ENCODE measurements around the gene C7orf25.

Gene C7orf25

DNA sequence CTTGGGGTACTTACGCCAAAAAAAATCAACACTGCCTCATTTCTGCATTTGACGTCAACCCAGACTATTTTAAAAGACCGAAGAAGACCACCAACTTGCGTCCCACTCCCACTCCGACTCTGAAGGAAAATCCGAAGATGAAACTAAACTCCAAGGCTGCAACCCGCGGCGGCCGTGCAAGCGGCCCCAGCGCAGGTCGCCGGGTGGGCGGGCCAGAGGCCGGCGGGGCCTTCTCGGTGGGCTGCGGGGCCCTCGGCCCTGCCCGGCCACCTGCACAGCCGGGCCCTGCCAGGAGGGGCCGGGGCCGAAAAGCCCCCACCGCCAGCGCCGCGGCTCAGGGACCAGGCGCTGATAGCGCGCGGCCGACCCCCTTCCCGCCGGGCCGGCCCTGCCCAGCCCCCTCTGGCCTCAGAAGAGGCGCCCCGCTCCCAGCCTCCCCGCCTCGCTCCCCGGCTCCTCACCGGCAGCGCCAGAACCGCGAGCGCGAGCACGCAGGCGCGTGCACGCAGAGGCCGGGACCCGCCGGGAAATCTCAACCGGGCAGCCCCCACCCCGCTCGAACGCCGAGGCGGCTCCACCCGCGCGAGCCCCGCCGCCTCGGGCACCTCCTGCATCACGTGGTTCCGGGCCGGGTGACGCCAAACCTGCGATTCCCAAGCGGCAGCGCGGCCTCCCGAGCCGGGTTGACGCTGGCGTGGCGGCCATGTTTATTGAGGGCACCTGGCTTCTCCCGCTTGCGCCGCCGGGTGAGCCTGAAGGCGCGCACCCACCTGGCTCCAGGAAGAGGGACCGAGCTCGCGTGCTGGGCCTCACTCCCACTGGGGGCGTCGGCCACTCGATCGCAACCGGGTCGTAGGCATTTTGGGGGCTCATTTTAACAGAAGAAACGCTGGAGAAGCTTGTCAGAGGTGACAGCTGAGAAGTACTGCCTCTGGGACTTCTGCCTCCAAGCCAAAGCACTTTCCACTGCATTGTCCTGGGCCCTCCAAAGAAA is at the start of gene C7orf25:
Gene C7orf25 (minus strand): TSS at position 617 of the 994 bp plus-strand sequence. CDS start 1,170 bp downstream, outside the sequence.
- peak; percentile 77 for DNase-seq (ENCODE audit: low read depth, low spot score)

DNA sequence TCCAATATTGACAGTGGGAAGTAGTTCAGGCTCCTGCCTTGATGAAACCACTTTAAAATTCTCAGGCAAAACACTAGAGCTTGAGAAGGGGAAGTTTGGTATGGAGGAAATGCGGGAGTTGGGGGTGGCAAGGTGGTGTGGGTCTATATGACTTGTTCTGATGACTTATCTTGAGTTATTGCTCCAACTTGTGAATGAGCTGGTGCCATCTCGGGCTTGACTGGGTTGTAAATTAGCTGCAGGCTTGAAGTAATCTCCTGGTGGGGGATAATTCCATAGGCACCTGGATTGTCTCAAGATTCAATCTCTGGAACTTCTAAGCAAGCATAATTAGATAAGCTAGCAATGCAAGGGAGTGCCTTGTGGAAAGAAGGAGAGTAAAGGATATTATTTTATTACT is 49.3 kb upstream of the C7orf25 start:
- DNase-seq (ENCODE audit: low read depth, low spot score) = no peak

DNA sequence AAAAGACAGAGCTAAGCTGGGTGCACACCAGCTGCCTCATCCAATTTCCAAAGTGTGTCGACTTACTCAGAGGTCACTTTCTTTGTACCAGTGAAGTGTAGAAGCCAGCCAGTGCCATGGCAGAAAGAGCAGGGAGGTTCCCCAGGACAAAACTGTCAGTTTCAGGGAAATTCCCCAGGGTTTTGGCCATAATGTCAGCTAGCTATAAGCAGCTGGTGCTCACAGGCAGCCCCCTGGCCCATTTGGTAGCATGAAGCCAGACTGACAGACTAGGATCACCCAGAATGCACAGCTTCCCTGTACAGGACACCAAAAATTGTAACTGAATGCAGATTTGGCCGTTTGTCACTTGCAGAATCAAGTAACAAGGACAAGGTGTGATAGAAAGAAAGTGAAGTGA is 48.9 kb upstream of the C7orf25 start:
- DNase-seq (ENCODE audit: low read depth, low spot score) = no peak

DNA sequence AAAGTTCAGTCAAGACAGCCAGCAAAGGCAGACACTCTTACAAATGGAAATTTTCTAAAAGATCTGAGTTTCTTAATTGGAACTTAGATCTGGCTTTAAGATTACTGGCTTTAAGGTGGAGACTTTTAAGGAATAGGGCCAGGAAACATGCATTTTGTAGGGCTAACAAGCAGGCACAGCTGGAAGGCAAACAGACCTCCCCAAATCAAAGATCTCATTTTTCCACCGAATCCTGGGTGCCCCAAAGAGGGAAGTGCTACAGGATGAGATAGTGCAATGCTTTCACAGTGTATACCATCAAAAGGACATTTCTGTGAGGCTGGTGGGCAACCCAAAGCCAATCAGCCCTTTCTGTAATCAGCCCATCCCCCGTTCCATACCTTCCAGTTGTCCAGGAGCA is 47.7 kb upstream of the C7orf25 start:
- no peak for DNase-seq (ENCODE audit: low read depth, low spot score)

DNA sequence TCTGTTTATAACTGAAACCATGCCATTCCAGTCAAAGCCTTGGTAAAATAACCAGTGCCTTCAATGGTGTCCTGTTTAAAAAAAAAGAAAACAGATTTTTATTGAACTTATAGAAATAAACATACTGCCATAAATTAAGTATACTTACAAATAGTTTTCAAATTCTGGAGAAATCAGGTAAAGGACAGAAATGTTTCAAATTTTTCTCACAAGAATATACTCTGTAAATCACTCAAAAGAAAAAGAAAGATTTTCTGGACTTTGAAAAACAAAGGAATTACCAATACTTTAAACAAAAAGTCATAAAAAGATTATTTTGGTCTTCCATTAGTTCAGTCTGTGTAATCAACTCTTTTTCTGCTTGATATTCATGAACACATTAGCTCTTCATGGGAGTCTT is 44.2 kb upstream of the C7orf25 start:
- DNase-seq (ENCODE audit: low read depth, low spot score) = no peak

DNA sequence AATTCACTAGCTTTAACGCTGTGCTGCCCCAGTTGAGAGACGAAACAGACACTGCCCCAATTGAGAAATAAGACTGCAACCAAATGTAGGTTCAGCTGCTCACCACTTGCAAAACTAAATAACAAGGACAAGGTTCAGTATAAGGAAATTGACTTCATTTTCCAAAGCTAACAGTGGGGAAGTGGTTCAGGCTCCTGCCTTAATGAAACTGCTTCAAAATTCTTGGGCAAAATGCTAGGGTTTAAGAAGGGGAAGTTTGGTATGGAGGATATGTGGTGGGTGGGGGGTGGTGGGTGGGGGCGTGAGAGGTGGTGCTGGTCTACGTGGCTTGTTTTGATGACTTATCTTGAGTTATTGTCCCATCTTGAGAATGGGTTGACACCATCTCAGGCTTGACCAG is 42.1 kb upstream of the C7orf25 start:
- no peak for DNase-seq (ENCODE audit: low read depth, low spot score)

DNA sequence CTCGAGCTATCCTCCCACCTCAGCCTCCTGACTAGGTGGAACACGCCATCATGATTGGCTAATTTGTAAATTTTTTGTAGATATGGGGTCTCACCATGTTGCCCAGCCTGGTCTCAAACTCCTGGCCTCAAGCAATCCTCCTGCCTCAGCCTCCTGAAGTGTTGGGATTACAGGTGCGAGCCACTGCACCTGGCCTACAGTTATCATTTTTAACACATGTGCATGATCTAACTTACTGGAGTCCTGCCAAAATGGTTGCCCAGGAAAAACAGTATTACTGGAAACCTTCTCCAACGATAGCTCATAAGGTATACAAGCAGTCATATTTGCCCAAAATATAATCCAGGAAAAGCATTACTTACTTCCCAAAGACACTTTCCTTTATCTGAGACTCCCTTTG is 40.5 kb upstream of the C7orf25 start:
- no peak for DNase-seq (ENCODE audit: low read depth, low spot score)

DNA sequence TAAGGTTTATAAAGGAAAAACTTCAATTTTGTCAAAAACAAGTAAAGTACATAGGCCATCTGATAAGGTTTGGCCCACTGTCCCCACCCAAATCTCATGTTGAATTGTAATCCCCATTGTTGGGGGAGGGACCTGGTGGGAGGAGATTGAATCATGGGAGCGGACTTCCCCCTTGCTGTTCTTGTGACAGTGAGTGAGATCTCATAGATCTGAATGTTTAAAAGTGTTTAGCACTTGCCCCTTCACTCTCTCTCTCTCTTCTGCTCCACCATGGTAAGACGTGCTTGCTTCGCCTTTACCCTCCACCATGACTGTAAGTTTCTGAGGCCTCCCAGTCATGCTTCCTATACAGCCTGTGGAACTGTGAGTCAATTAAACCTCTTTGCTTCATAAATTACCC is 38.5 kb upstream of the C7orf25 start:
- DNase-seq (ENCODE audit: low read depth, low spot score) = no peak

DNA sequence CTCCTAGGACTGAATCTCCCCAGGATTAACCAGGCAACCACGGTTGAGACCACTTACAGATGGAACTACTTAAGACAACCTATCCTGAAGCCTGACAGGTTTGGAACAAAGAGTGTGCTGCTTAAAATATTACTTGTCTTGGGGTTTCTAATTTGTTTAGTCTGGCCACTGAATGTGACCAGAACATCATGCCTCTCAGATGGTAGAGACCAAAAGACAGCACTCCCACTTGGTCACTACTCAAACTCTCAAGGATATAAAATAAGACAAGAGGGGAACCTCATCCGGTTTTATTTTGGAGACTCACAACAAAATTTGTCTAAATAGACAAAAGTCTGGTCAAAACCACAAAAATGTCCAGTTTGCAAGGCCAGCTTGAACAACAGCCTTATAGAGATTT is 35.7 kb upstream of the C7orf25 start:
- DNase-seq (ENCODE audit: low read depth, low spot score) = no peak

DNA sequence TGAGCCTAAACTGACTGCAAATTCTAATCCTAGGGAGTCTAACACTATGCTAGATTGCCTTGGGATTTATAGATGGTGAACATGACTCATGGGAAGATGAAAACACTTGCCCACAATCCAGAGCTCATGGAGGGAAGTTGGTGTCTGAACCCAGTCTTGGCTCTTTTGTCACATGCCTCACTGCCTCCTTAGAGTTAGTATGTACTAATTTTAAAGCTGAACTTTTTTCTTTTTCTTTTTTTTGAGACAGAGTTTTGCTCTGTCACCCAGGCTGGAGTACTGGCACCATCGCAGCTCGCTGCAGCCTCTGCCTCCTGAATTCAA is 34.7 kb upstream of the C7orf25 start:
- no peak for DNase-seq (ENCODE audit: low read depth, low spot score)

DNA sequence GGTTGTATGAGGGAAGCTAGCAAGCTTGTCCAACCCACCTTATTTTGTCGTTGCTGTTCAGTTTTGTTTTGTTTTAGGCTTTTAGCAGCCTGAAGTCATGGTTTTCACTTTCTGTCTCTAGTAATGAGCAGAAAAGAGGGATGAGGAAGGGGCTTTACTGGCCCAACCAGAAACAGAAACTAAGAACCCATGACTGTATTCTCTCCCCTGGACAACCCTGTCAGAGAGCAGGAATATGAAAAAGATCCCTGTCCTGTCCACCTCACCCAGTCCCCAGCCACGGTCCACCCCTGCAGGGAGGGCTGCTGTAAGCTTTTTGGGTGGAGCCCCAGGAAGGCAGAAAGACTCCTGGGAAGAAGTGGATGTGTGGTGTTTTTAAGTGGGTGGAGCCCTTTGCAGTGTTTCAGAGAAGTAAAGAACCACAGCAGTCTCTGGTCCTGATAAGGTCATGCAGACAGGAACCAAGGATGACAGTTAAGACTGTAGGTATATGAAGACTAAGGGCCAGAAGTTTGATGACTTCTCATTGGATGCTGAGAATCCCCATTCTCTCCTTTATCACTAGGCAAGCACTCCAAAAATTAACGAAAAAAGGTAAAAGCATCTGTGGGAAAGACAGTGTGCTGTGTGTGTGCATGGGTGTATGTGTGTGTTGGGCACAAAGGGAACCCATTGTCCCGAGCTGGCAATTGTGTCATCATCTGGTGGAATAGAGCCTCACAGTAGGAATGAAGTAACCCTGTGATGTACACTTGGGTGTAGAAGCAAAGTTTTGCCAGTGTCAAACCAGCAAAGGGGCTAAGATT is 34.2 kb upstream of the C7orf25 start:
- no peak for DNase-seq (ENCODE audit: low read depth, low spot score)

DNA sequence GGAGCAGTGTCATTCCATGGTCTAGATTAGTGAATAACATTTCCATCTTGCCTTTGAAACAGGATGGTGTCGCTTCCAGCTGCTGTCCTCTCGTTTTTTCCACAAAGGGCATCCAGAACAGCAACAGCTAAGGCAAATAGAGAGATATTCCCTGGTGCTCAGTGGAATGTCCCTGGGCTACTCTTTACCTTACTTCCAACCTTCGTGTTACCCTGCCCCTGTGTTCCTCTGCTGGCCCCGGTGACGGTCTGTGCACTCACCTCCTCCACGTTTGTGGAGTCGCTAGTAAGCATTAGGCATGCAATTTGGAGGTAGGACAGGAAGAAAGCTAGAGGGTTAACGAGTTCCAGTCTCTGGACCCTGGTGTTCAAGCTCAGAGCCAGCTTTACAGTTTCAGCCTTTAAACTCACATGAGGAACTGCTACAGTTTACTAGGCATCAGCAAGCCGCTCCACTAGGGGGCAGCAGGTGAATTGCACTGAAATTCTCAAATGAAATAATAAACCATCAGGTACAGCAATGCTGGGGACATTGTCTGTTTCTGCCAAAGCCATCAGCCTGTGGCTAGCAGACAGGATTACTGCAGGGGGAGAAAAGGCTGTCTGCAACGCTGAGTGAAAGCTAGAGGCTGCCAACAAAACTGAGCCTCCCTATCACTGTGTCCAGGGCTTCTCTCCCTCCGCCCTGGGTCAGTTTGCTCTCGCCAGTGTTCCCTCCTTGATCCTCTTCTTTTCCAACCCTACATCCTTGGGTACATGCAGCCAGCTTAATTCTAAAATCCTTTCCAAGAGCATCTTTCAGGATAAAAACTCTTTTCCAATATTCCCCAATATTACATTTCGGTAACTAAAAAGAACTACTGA is 29.3 kb upstream of the C7orf25 start:
- peak; percentile 59 for DNase-seq (ENCODE audit: low read depth, low spot score)

DNA sequence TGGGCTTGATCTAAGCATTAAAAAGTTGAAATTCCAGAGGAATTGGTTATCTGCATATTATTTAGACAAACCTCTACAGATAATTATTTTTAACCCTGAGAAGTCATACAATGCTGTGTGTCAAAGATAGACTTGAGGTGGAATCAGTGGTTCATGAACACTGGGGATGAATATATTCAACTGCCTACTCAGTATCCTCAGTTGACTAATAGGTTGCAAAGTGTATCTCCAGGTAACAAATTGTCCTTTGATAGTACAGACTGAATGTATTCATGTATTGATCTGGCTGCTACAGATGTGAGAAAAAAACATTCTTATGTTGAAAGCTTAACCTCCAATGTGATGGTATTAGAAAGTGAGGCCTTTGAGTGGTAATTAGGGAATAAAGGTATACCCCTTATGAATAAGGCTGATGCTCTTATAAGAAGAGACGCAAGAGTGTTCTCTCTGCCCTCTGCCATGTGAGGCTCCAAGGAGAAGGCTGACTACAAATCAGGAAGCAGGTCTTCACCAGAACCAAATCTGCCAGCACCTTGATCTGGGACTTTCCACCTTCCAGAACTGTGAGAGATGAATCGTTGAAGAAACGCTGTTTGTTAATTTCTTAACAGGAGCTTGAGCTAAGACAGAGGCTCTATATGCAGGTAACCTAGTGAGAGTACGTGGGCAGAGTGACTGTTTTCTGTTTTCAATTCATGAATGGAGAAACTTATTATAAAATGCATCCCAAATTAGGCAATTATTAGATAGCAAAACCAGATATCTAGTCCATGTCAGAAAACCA is 27.8 kb upstream of the C7orf25 start:
- DNase-seq (ENCODE audit: low read depth, low spot score) = no peak

DNA sequence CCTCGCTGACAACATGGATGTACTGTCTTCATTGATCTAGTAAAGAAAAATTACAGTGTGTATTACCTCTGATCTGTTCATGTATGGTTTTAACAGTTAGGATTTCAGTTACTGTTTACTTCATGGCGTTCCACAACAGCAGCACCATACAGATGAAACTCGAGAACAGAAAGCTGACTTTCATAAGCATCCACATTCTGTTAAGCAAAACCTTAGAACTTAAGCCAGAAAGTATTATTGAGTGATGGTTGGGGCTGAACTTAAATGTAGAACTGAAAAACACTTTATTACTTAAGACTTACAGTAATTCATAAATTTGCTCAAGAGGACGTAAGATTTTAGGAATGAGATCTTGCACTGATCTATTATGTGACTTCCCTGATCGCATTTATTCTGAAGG is 24.0 kb upstream of the C7orf25 start:
- no peak for DNase-seq (ENCODE audit: low read depth, low spot score)

DNA sequence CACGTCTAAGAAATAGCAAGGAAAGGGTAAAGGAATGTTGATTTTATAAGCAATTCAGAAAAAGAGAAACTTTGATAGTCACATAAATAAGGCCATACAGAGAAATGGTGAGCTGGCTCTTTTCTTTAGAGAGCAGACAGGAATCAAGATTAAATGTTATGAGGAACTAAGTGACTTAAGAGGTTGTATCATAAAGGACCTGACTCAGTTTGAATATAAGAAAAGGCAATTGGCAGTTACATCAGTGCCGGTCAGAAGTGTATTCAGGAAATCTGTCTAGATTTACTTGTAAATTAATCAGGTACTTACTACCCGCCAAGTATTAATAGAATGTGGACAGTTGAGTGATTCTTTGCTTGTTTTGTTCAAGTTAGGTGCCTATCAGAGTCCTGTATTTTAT is 22.4 kb upstream of the C7orf25 start:
- DNase-seq (ENCODE audit: low read depth, low spot score) = no peak

DNA sequence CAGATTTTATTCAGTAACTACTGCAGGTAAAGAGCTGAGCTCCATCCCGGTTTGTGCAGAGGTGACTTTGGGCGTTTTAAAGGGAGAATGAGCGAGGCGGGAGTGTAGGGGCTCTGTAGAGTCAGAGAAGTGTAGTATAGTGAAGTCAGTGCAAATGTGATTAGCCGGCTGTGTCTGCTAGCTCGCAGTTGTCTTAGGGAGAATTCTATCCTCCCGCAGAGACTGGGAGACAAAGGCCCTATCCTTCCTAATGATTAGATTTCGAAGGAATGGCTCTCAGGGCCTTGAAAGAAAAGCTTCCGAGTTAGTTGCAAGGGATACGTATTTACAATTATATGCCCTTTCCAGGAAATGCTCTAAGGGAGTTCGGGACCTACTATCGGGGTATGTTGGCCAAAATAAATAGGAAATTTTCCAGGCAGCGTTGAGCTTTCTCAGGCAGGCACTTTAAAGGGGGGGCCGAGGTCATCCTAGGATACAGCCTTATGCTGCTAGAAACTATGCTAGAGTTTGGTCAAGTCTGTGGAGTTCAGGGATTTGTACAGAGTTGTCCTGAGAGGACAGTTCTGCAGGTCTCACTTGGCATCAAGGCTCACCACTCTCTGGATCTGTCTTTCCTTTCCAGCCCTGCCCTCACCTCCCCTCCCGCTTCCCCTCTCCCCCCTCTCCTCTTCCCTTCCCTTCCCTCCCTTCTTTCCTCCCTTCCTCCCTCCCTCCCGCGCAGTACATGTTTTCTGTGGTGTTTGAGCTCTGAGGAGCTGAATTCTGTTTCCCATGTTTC is 21.1 kb upstream of the C7orf25 start:
- no peak for DNase-seq (ENCODE audit: low read depth, low spot score)

DNA sequence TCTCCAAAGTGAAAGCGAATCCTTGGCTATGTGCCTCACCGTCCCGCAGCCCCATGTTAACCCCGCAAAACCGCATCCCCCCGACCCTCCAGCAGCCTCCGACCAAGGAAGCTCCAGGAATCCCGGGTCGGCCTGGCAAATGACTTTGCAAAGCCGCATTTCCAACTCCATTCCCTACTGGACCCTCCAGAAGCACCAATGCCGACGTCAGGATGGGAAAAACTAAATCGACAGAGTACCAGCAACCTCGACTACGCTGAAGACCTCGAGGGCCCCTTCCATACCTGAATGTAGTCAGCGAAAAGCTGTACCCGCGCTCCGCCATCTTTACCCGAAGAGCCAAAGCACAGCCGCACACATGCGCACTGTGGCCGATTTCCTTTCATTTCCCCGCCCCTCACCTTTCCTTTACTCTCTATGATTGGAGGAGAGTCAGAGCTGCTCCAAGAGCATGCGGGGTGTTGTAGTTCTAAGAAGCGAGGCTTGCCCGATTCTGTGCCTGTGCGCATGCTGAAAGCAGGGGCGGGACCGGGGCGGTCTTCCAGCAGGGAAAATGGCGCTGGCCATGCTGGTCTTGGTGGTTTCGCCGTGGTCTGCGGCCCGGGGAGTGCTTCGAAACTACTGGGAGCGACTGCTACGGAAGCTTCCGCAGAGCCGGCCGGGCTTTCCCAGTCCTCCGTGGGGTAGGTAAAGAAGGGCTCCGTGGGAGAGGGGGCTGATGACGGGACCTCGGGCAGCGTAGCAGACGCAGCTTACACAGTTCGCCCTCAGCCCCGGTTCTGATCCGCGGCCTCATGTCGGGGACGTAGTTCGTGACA is 20.2 kb upstream of the C7orf25 start, which contains the start of the genes MRPL32 and PSMA2:
Gene MRPL32 (plus strand): TSS at position 543 of the 818 bp plus-strand sequence. CDS start 11 bp downstream, at position 554.
Gene PSMA2 (minus strand): TSS at position 341 of the 818 bp plus-strand sequence. CDS start 16 bp downstream, at position 325.
- DNase-seq (ENCODE audit: low read depth, low spot score) = peak; percentile 94

DNA sequence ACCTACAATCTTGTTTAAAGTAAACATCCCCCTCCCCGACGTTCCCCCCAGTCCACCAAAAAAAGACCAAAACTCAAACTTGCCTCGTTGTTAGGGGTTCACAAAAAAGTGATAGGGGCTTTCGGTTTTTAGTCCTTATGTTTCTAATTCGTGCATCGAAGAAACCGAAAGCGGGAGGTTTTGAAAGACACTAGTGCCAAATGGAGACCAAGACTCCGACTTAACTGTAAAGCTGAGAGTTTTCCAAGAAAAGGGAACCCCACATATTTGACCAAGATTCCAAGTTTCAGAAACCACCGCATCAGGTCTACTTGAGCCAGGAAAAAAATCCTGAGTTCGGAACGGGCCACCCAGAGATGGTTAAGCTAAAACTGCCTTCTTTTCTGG is 19.6 kb upstream of the C7orf25 start:
- no peak for DNase-seq (ENCODE audit: low read depth, low spot score)

DNA sequence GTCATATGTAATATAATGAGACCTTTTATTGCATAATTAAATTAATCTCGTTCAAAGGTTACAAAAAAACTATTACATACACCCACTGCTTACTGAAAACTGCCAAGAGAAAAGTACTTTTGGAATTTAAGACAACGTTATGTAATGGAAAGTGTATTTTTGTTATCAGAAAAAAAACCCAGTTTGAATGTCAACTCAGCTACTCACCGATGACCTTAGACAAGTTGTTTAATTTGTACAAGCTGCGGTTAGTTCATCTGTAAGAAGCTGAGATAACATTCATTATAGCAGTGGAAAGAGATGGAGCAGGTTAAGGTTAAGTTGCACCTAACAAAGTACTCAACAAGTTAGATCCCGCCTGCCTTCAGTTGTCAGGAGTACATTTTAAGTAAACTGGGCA is 19.0 kb upstream of the C7orf25 start:
- no peak for DNase-seq (ENCODE audit: low read depth, low spot score)

All from iPS DF 19.7 (cell line).